NCI-H2107 (cell line): Measurements from ENCODE around the gene NAA38.
A peak's percentile ranks its signal among the peaks of the same experiment; 100 is the strongest.

Experiments
- DNase-seq: peaks from one replicate; lab custom pipeline; 2025; lab: John Stamatoyannopoulos, UW

NAA38 gene

GRCh38 chr17:7856811-7857712 lies at the start of gene NAA38:
NAA38 (minus strand) TSS chr17:7857559; CDS start chr17:7857463, 96 bp downstream.
- DNase-seq: peak; percentile 87

DNA sequence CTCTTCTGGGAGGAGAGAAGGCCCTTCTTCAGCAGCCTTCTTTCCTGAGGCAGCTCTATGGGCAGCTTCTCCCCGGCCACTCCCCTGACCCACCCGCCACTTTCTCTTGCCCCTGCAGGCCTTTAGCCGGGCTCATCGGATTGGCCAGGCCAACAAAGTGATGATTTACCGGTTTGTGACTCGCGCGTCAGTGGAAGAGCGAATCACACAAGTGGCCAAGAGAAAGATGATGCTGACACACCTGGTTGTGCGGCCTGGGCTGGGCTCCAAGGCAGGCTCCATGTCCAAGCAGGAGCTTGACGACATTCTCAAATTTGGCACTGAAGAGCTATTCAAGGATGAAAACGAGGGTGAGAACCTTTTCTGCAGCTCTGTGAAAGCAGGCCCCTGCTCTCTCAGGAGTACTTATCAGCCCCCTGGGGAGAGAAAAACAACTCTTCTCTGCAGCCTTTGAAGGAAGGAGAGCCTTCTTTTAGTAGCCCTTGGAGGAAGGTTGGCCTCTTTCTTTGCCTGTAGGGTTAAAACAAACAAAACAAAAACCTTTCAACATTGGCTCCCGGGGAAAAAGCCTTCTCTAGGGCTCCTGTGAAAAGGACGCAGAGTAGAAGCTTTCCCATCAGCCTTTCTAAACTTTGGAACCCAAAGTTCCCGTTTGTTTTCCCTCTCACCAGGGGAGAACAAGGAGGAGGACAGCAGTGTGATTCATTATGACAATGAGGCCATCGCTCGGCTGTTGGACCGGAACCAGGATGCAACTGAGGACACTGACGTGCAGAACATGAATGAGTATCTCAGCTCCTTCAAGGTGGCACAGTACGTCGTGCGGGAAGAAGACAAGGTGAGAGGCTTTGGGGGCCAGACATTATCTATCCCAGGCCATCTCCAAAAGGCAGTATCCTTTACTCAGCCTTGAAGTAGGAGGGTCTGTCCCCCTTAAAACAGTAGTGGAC lies 46.1 kb upstream of the NAA38 start:
- no peak for DNase-seq

- DNase-seq: no peak
Measured at GRCh38 chr17:7897773-7898172, 40.4 kb upstream of the NAA38 start.

DNA sequence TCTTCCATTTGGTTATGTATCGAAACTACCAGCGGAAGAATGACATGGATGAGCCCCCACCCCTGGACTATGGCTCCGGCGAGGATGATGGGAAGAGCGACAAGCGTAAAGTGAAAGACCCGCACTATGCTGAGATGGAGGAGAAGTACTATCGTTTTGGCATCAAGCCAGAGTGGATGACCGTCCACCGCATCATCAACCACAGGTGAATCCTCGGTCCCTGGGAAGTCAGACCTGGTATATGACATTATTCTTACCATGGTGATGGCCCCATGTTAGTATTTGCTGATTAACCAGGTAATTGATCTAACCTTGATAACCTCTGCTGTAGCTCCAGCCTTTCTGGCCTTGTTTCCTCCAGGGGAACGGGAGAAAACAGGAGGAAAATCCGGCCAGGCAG lies 39.7 kb upstream of the NAA38 start:
- no peak for DNase-seq

- no peak for DNase-seq
Measured at GRCh38 chr17:7894866-7895265, 37.5 kb upstream of the NAA38 start.

- no peak for DNase-seq
Measured at GRCh38 chr17:7894226-7894625, 36.9 kb upstream of the NAA38 start.

- DNase-seq: no peak
Measured at GRCh38 chr17:7893187-7893880, 36.0 kb upstream of the NAA38 start.

DNA sequence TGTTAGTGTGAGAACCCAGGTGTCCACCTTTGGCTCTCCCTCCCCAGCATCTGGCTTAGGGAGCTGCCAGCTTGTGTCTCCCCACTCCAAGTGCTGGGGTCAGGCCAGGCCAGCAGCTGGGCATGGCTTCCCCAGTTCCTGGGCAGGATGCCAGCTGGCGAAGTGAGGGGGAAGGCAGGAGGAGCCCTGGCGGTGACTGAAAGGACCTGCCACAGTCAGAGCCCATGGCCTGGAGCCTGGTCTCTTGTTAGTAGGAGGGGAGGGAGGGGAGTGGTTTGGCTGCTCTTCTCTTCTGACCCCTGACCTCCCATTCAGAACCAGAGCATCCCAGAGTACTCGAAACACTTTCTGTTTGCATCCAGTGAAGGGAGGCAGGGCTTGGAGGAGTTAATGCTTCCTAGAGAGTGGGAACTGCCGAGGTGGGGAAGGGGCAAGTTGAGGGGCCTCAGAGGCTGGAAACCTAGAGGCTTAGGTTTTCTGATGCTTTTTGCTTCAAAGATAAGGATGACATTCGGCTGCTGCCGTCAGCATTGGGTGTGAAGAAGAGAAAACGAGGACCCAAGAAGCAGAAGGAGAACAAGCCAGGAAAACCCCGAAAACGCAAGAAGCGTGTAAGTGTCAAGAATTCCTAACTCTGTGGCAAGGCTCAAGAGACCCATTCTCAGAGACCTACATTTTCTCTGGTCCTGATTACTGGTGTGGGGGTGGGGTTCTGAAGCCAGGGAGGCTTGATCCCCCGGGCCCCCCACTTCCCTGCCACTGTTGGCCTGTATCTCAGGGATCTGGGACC lies 32.0 kb upstream of the NAA38 start:
- DNase-seq: peak; percentile 51

DNA sequence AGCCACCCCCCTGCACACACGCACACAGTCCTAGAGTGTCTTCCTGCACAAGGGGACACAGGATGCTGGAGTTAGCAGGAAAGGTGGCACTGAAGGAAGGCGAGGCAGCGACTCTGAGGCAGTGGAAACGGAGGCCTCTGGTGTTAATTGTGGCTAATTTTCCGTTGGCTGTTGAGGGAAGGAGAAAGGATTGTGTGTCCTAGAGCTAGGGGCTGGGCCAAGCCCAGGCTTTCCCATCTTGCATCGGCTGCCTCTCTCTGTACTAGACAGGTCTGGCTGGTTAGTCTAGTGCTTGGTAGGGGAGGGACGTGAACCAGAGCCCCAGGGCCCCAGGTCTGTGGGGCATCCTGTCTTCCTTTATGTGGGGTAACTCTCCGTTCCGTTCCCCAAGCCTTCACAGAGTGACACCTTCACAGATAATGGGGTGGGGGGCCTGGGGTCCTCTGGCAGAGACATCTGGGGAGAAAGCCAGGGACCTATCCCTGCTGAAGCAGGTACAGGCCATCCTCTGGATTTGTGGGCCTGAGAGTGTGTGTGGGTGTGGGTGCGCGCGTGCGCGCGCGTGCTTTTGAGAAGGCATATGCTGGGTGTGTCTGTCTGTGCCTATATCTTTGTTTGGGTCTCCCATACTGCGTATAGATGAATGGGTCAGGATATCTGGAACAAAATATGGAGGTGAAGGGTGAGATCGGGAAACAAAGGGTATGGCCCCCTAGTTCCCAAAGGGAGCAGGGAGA lies 31.0 kb upstream of the NAA38 start, which contains the start of gene CHD3:
Gene CHD3 (plus strand): TSS at position 606 of the 737 bp plus-strand sequence. CDS start 212 bp downstream, outside the sequence.
- DNase-seq: no peak

GRCh38 chr17:7887482-7888183 lies 30.3 kb upstream of the NAA38 start:
- DNase-seq: peak; percentile 85

DNA sequence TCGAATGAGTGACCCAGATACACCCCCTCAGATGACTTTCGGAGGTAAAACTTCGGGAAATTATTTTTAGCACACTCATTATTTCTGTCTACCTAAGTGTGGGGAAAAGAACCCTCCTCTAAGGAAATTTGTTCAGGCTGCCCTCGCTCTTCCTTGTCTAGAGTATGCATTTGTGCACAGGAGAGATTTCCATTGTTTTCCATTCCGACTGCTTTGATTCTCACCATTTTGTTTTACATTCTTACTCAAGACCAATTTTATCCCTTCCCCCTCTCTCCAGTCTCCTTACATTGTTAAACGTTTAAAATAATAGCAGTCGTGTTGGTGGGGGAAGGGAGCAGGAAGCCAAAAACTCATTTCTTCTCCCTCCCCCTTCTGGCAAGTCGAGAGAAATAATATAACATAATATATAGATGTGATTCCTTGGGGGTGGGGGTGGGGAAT lies 29.7 kb upstream of the NAA38 start:
- DNase-seq: no peak

DNA sequence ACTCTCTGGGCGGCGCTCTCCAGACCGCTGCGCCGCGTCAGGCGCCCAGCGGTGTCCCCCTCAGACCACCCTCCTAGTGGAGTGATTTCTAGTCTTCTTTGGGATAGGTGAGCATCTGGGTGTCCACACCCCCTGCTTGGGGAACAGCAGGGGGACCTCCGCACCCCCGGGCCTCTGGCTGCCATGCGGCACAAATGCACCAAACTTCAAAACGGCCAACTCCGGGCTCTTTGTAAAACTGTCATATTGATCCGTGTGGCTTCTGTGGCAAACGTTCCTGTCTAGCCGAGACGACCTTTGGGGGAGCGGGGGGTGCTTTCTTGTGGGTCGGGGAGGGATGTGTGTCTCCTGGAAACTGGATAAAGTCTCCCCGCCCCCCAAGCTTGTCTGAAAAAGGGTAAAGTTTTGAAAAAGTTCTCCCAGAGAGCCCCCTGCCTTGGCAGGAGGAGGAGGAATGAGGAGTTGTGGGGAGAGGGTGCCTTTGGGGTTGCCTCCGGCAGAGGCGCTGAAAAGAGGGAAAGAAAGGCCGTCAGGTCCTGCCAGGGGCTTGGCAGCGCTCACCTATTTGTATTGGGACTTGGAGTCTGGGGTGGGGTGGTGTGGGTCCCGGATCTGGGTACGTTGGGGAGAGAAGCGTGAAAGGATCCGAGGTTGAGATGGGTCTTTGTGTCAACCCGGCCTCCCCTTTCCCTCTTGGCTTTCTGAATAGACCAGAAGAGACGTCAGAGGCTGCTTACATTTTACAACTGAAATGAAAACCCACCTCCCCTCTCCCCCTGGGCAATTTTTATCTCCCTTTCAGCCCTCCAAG lies 29.1 kb upstream of the NAA38 start:
- DNase-seq: no peak

DNA sequence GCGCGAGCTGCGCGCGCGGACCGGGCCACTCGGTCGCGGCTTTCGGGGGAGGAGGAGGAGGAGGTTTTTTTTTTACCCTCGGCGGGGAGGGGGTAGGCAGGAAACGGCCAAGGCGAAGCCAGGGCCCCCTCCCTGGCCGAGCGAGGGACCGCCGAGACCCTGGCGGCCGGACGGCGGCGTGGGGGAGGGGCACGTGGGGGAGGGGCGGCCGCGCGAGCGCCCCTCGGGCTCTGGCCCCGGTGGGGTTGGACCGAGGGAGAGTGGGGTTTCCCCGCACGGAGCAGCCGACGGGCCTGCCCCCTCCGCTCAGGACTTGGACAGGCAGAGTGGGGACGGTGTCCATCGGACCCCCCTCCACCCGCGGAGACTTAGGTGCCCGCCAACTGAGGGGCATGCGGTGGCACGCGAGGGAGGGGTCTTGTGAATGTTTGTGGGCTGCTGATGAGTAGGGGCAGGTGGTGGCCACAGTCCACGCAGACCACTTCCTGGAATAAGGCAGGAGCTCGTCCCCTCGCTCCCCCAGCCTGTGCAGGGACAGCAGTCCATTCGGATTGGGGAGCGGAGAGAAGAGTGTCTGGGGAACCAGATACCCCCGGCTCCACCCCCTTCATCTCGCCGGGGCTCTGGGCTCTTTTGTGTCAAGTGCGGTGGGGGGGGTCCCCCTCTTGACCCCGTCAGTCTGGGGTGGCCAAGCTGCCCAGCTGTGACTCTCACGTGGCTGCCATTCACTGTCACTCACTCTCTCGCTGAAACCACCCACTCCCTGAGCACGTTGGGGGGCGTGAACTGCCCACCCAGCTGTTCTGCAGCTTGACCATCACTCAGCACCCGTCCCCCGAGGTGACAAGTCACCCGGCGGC lies 28.2 kb upstream of the NAA38 start:
- no peak for DNase-seq

- DNase-seq: no peak
Measured at GRCh38 chr17:7884581-7885366, 27.4 kb upstream of the NAA38 start.

DNA sequence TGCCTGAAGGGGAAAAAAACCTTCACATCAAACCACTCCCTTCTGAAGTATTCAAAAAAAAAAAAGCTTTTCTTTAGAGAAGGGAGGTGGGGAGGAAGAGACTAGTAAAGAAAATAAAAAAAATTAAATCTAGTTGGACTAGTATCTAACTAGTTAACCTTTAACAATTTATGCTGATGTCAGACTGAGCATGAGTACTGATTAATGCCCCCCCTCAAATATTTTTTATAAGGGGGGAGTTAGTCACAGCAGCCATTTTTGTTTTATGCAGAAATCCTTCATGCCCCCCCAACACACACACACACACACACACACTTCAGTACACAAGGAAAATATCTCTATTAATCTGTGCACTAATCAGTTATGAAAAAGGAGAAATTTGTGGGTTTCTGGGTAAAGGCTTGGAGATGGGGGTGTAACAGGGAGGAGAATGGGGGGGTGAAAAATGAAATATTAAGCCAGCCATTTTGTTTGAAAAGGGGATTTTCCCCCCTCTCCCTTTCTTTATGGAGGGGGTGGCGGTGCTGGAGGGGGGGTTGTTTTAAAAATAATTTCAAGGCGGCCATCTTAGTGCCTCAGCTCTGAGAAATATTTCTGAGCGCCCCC lies 26.5 kb upstream of the NAA38 start:
- DNase-seq: no peak

DNA sequence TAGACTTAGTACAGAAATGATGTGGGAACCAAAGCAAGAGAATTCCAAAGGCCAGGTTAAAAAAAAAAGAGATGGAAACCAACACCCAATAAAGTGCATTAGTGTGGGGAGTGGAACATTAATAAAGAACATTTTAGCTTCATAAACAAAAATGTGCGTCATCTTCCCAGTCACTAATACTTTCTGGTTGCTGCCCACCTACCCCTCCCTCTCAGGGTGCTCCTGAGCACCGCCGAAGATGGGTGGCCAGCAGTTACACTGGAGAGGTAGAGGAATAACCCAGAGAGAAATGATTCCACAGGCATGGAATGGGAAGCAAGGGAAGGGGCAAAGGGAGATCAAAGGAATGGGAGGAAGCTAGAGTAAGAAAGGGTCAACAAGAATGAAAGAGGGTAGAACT lies 25.3 kb upstream of the NAA38 start:
- no peak for DNase-seq

DNA sequence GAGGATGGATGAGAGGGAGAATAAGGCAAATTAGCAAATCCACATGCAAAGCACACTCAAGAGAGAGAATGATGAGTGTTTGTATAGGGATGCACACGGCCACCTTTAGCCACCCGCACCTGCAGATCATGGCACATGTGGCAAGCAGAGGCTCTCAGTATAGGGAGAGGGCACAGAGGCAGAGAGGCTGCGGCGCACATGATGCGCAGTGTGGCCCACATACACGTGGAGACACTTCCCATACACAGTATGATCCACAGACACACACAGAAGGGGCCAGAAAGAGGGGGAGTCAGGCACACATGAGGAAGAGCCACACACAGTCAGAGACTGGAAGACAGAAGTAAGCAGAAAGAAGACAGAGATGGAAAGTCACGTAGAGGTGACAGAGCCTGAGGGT lies 24.7 kb upstream of the NAA38 start:
- DNase-seq: no peak
